SK-N-MC (cell line): ENCODE measurements around the gene IFNA8.

Experiments used
- EZH2 ChIP-seq: fragments of 200-600 bp; sonication (generic); IDR thresholded peaks from one replicate; pipeline ENCODE4 v1.6.1; 2017; ENCODE audit warnings: antibody characterized with exemption
- FOXP2 ChIP-seq: optimal IDR thresholded peaks from 2 replicates; pipeline ENCODE3; 2011; ENCODE audit warnings: mild to moderate bottlenecking, moderate library complexity; ENCODE audit not compliant: insufficient read depth; ENCODE audit errors: extremely low read length, control extremely low read depth
- POLR2AphosphoS5 ChIP-seq: IDR thresholded peaks from 2 replicates; pipeline ENCODE4 v1.6.1; 2012; ENCODE audit warnings: mild to moderate bottlenecking, low read depth, low read length, borderline replicate concordance

GRCh38 chr9:21395778-21396717 is 12.9 kb upstream of the IFNA8 start:
- TF ChIP-seq EZH2 (no peak), FOXP2 (no peak), POLR2AphosphoS5 (no peak)
